PC-9 (cell line): Measurements from ENCODE around the gene ANKRD9.

ENCODE experiments used
- CTCF ChIP-seq: fragments of 200-600 bp; sonication (generic); conservative IDR thresholded peaks from 2 replicates; pipeline ENCODE4 v1.6.1; 2017; ENCODE audit warnings: mixed run types, antibody characterized with exemption, mild to moderate bottlenecking, moderate library complexity
- EZH2 ChIP-seq: fragments of 200-600 bp; sonication (generic); IDR thresholded peaks from 2 replicates; pipeline ENCODE4 v1.8.0; 2017; ENCODE audit warnings: antibody characterized with exemption, low read depth

- TF ChIP-seq EZH2 (no peak; the same call in 1 of the 2 replicates), CTCF (no peak)
These were observed 35.3 kb upstream of the ANKRD9 start for GRCh38 chr14:102544747-102545460.
